Measurements from ENCODE around the gene MAFB.

GRCh38 chr20:40648210-40649072 lies 40.6 kb downstream of the MAFB start:
- TF ChIP-seq CTCF (IDR thresholded peaks at IDR 0.05), result no peak
- TF ChIP-seq ZFX (IDR thresholded peaks at IDR 0.05; ENCODE audit: borderline replicate concordance), result no peak
